Duodenal mucosa (tissue), 2 donors: ENCODE data around the gene SCARB2.
"Not testable (repeated sequence)": the region's sequence is repeated elsewhere in the genome, so short reads cannot be mapped to it uniquely, and the experiment has no call there.

Source experiments
- H3K27ac ChIP-seq: one replicate; pipeline ENCODE4 v1.7.0; 2013; ENCODE audit warnings: low read depth, low read length
- H3K27me3 ChIP-seq, 2 donors: one replicate each; pipeline ENCODE4 v1.7.0; 2013; ENCODE audit warnings: low read length in 2 of 2, control low read depth in 1 of 2; ENCODE audit not compliant: insufficient read depth in 2 of 2, control insufficient read depth in 1 of 2
- H3K36me3 ChIP-seq, 2 donors: one replicate each; pipeline ENCODE4 v1.7.0; 2013; ENCODE audit warnings: low read length in 2 of 2, control low read depth in 1 of 2; ENCODE audit not compliant: insufficient read depth in 2 of 2, control insufficient read depth in 1 of 2
- H3K4me1 ChIP-seq, 2 donors: one replicate each; pipeline ENCODE4 v1.7.0; 2013; ENCODE audit warnings: low read length in 2 of 2, control low read depth in 1 of 2; ENCODE audit not compliant: insufficient read depth in 2 of 2, control insufficient read depth in 1 of 2
- H3K4me3 ChIP-seq, 2 donors: one replicate each; pipeline ENCODE4 v1.7.0; 2013; ENCODE audit warnings: low read length in 2 of 2, low read depth in 1 of 2
- H3K9ac ChIP-seq, 2 donors: one replicate each; pipeline ENCODE4 v1.7.0; 2013; ENCODE audit warnings: low read length in 2 of 2, low read depth in 1 of 2
- H3K9me3 ChIP-seq, 2 donors: one replicate each; pipeline ENCODE4 v1.7.0; 2013; ENCODE audit warnings: low read length in 2 of 2, control low read depth in 1 of 2; ENCODE audit not compliant: control insufficient read depth in 1 of 2

SCARB2 gene

DNA sequence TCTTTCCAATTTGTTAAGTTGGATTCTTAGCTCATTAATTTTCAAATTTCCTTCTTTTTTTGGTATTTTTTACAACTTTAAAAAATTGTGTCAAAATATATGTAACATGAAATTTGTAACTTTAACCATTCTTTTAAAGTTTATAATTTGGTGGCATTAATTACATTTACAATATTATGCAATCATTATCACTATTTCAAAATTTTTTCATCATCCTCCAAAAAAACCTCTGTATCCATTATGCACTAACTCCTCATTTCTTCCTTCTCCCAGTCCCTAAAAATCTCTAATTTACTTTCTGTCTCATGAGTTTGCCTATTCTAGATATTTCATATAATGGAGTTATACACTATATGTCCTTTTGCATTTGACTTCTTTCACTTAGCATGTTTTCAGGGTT is 33.2 kb upstream of the SCARB2 start:
- no peak overlapping the region for H3K4me3 ChIP-seq
- H3K27ac ChIP-seq: no peak overlapping the region
- H3K9me3 ChIP-seq: no peaks in the 10 kb centered on the region
- H3K9ac ChIP-seq: no peak overlapping the region
- no peaks in the 10 kb centered on the region for H3K27me3 ChIP-seq
- H3K36me3 ChIP-seq: no peaks in the 10 kb centered on the region
- peaks cover 6 to 8% of the 10 kb centered on the region in 2 donors for H3K4me1 ChIP-seq

DNA sequence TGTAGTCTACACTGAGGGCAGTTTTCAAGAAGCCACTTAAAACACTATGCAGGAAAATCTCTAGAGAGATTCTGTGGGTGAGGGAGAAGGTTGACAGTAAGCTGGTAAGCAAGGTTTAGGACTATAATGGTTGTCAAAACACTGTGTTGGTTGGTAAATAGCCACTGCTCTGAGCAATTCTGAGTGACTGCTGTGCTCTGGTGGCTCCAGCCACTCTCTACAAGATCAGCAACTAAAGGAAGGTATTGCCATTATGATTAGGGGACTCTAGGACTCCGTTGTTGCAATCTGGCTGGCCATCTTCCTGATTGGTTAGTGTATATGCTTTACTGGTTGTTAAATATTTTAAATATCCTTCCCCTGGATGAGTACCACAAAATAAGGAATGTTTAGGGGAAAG is 32.4 kb upstream of the SCARB2 start:
- no peak overlapping the region for H3K9ac ChIP-seq
- no peak overlapping the region for H3K27ac ChIP-seq
- H3K36me3 ChIP-seq: no peaks in the 10 kb centered on the region
- H3K4me3 ChIP-seq: no peak overlapping the region
- no peaks in the 10 kb centered on the region for H3K27me3 ChIP-seq
- H3K9me3 ChIP-seq: no peaks in the 10 kb centered on the region
- peaks cover 2 to 5% of the 10 kb centered on the region in 2 donors for H3K4me1 ChIP-seq

DNA sequence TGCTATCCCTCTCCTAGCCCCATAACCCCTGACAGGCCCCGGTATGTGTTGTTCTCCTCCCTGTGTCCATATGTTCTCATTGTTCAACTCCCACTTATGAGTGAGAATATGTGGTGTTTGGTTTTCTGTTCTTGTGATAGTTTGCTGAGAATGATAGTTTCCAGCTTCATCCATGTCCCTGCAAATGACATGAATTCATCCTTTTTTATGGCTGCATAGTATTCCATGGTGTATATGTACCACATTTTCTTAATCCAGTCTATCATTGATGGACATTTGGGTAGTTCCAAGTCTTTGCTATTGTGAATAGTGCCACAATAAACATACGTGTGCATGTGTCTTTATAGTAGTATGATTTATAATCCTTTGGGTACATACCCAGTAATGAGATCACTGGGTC is 30.3 kb upstream of the SCARB2 start:
- H3K27me3 ChIP-seq, H3K4me3 ChIP-seq, H3K9me3 ChIP-seq, H3K9ac ChIP-seq, H3K4me1 ChIP-seq, H3K27ac ChIP-seq, H3K36me3 ChIP-seq: not testable (repeated sequence)

DNA sequence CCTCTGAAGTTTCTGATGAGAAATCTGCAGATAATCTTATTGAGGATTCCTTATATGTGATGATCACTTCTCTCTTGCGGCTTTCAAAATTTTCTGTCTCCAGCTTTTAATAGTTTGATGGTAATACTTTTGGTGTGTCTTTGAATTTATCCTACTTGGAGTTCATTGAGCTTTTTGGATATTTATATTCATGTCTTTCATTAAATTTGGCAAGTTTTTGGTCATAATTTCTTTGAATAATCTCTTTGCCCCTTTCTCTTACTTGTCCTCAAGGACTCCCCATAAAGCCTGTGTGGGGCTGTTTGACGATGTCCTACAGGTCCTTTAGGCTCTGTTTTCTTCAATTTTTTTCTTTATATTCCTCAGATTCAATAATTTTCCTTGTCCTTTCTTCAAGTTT is 26.6 kb upstream of the SCARB2 start:
- no peak overlapping the region for H3K27ac ChIP-seq
- no peak overlapping the region for H3K9ac ChIP-seq
- no peaks in the 10 kb centered on the region for H3K36me3 ChIP-seq
- no peak overlapping the region for H3K4me3 ChIP-seq
- no peaks in the 10 kb centered on the region for H3K27me3 ChIP-seq
- peaks cover 3 to 10% of the 10 kb centered on the region in 2 donors for H3K4me1 ChIP-seq
- peaks cover 7 to 9% of the 10 kb centered on the region in 2 donors for H3K9me3 ChIP-seq

GRCh38 chr4:76238701-76239100 is 25.1 kb upstream of the SCARB2 start:
- no peaks in the 10 kb centered on the region for H3K27me3 ChIP-seq
- no peaks in the 10 kb centered on the region for H3K36me3 ChIP-seq
- peaks cover 7 to 9% of the 10 kb centered on the region in 2 donors for H3K9me3 ChIP-seq
- no peak overlapping the region for H3K4me3 ChIP-seq
- H3K9ac ChIP-seq: no peak overlapping the region
- peaks cover 3 to 10% of the 10 kb centered on the region in 2 donors for H3K4me1 ChIP-seq
- H3K27ac ChIP-seq: no peak overlapping the region

DNA sequence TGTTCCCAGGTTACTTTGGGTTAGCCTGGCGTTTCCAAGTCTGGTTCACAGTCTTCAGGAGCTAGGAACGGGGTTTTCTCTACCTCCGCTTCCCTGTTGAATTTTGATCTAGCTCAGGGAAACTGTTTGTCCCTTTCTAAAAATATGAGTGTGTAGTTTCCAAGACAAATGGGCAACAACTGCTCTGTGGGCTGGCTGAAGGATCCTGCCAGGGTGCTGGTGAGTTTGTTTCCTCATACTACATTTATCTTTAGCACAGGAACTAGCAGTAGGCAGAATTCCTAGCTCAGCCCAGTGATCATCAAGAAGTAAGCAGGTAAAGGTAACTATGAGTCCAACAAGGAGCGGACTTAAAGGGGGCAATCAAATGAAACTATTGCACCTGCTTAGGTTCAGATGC is 24.6 kb upstream of the SCARB2 start:
- no peak overlapping the region for H3K9ac ChIP-seq
- H3K4me1 ChIP-seq: peaks cover 3 to 10% of the 10 kb centered on the region in 2 donors
- H3K4me3 ChIP-seq: no peak overlapping the region
- H3K9me3 ChIP-seq: peaks cover 7 to 9% of the 10 kb centered on the region in 2 donors
- H3K36me3 ChIP-seq: no peaks in the 10 kb centered on the region
- H3K27me3 ChIP-seq: no peaks in the 10 kb centered on the region
- no peak overlapping the region for H3K27ac ChIP-seq

DNA sequence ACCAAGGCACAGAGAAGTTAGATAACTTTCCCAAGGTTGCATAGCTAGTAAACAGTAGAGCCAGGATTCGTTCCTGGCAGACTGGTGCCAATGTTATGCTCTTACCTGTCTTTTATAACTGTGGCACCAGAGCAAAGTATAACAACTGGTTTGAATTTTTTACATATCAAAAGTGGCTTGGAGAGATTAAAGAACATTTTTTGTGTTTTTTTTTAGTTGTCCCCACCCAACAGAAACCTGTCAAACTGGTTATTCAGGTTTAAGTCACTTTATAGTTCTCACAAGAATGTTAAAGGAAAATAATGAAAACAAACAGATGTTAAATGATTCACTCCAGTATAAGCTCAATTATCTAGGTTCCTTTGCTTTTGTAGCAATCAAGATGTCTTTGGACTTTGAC is 22.3 kb upstream of the SCARB2 start:
- Histone ChIP-seq H3K9ac (no peak overlapping the region), H3K4me1 (peaks cover 3 to 10% of the 10 kb centered on the region in 2 donors), H3K9me3 (peaks cover 7 to 9% of the 10 kb centered on the region in 2 donors), H3K27me3 (no peaks in the 10 kb centered on the region), H3K36me3 (no peaks in the 10 kb centered on the region), H3K4me3 (peak overlapping the region in 1 of 2 donors; percentile 34), H3K27ac (no peak overlapping the region)

- Histone ChIP-seq H3K9ac (no peak overlapping the region), H3K4me1 (peaks cover 3 to 10% of the 10 kb centered on the region in 2 donors), H3K4me3 (peak overlapping the region in 1 of 2 donors; percentile 34), H3K27ac (no peak overlapping the region), H3K27me3 (no peaks in the 10 kb centered on the region), H3K36me3 (no peaks in the 10 kb centered on the region), H3K9me3 (peaks cover 7 to 9% of the 10 kb centered on the region in 2 donors)
These were observed 21.8 kb upstream of the SCARB2 start for GRCh38 chr4:76235407-76235806.

DNA sequence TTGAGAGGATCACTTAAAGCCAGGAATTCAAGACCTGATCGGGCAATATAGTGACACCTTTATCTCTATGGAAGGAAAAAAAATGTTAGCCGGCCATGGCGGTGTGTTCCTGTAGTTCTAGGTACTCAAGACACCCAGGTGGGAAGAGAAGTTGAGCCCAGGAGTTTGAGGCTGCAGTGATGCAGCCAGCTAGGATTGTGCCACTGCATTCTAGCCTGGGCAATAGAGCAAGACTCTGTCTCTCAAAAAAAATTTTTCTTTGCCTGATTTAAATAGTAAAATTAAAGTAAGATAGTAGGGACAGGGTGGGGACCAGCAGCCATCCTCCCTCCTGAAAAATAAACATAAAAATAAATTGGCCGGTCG is 21.0 kb upstream of the SCARB2 start:
- Histone ChIP-seq H3K9me3 (peaks cover under 1 to 1% of the 10 kb centered on the region in 2 donors), H3K27me3 (no peaks in the 10 kb centered on the region), H3K4me3 (no peak overlapping the region), H3K9ac (no peak overlapping the region), H3K4me1 (peaks cover 3 to 10% of the 10 kb centered on the region in 2 donors), H3K36me3 (no peaks in the 10 kb centered on the region), H3K27ac (no peak overlapping the region)

GRCh38 chr4:76233967-76234678 is 20.5 kb upstream of the SCARB2 start:
- Histone ChIP-seq H3K9me3 (no peaks in the 10 kb centered on the region), H3K27ac (no peak overlapping the region), H3K36me3 (no peaks in the 10 kb centered on the region), H3K4me3 (no peak overlapping the region), H3K4me1 (peaks cover 3 to 10% of the 10 kb centered on the region in 2 donors), H3K9ac (no peak overlapping the region), H3K27me3 (no peaks in the 10 kb centered on the region)
